GM19025 (cell line): ENCODE measurements around the gene FUT7.

Experiments
- ATAC-seq: cut with Tn5 transposase; IDR thresholded peaks from one replicate; pipeline ENCODE4 v1.9.1; 2021; ENCODE audit warnings: mild to moderate bottlenecking, low read depth, moderate library complexity; ENCODE audit not compliant: unreplicated experiment

The FUT7 gene

DNA sequence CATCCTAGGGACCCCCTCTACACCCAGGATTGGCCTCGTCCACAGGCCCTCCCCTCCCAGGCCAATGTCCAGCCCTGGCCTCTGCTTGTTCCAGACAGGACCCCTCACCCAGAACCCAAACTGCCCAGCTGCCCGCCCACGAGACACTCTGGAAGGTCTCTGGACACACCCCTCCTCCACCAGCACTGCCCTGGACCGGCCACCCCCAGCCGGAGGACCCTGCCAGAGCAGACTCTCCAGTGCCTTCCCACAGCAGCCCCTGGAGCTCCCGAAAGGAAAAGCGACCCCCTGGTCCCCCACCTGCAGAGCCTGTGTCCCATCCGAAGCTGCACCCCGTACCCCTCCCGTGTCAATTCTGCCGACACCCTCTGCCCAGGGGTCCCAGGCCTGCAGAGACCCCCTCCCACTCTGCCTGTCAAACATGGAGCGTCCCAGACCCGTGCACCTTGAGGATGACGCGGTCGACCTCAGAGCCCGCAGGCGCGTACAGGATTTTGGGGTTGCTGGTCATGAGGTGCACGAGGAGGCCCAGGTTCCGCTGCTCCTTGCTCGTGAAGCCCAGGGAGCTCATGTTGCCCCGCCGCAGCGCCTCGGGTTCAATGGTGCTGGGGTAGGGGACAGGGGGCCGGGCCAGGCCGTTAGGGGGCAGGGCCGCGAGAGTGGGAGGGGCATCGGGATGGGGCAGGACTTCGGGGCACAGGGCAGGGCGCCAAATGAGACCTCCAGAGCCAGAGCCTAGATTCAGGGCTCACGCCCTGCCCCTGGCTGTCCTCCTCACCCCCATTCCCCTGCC, 11.8 kb downstream of the FUT7 start:
- ATAC-seq = no peak

DNA sequence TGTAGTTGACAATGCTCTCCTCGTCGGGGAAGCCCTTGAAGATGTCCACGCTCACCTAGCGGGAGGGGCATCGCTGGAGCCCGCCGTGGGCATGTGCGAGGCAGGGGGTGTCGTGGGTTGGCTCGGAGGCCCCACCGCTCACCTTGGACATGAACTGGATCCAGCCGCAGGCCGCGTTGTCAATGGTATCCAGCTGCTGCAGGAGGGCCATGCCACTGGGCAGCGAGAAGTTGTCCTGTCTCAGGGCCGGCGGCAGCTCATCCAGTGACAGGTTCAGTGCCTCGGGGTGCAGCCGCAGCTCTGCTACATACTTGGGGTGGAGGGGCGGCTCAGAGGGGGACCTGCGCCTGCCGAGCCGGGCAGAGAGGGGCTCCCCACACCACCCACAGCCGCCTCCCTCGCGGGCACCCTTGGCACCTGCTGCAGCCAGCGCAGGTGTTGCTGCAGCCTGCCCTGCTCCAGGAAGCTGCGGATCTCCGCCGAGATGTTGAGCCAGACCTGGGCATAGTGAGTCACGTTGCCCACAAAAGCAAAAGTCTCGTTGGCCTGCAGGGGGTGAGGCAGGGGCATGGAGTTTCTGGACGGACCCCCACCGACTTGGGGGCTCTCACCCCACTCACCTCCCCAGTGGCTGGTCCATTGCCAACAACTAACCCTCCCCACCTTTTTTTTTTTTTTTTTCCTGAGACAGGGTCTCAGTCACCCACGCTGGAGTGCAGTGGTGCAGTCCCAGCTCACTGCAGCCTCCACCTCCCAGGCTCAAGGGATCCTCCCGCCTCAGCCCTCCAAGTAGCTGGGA, 12.9 kb downstream of the FUT7 start:
- ATAC-seq = no peak

DNA sequence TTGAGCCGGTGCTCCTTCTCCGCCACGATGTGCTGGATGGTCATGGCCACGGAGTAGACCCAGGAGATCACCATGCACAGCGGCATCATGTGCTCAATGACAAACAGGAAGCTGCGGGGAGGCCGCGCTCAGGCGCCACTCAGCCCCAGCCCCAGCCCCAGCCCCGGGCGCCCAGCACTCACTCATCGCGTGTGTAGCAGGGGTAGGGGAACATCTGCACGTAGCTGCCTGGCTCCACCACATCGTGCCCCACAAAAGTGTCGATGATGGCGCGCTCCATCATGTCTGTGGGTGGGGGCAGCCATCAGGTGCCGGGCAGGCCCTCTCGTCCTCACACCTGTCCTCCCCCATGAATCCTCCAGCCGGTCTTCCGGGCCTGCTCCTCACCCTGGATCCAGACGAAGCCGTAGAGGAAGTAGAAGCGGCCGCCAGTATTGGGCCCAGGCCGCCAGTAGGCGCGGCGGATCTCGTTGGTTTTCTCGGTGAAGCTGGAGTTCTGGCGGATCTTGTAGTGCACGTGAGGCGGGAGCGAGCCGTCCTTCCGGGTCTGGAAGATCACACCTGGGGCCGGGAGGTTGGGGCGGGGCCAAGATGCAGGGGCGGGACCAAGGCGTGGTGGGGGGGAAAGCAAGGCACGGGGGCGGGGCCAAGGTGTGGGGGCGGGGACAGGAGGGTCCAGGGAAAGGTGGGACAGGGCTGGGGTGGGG, 13.9 kb downstream of the FUT7 start:
- ATAC-seq = no peak

DNA sequence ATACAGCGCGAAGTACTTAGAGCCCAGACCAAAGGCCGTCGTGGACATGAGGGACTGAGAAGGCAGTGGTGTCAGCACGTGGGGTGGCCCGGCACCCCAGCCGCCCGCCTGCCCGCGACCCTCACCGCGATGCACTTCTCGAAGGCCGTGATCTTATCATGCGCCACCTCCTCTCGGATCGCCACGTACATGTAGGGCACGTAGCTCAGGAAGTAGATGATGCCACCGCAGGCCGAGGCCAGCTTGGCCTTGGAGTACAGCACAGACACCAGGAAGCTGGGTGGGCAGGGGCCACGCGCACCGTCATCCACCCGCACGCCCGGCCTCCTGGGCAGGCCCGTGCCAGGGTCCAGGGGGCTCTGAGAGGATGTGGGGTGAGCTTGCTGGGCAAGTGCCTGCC, 14.8 kb downstream of the FUT7 start:
- no peak for ATAC-seq

DNA sequence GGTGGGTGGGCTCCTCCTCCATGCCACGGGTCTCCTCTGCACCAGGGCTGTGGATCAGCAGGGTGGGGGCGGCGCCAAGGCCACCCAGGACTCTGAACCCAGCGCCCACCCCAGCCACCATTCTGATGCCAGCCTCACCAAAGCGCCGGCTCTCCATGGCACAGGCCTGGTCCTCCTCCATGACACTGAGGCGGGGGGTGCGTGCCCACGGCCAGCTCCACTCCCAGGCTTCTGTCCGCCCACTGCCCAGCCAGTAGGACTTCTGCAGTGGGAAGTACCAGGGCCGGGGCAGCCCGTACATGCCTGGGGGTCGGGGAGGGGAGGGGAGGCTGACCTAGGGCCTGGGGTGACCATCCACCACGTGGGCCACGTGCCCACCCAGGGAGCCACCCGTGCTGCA, 15.5 kb downstream of the FUT7 start:
- no peak for ATAC-seq

DNA sequence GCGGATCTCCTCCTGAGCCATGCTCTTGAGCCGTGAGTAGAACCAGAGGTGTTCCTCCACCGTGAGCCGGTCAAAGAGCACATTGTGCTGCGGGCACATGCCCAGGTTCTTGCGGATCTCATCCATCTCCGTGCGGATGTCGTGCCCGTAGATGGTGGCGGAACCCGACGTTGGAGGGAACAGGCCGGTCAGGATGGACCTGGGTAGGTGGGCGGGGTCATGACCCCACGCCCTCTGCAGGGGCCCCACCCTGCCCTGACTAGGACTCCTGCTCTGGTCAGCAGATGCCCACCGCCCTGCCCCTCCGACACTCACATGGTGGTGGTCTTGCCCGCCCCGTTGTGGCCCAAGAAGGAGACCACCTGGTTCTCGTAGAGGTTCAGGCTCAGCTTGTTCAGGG, 15.9 kb downstream of the FUT7 start:
- no peak for ATAC-seq

DNA sequence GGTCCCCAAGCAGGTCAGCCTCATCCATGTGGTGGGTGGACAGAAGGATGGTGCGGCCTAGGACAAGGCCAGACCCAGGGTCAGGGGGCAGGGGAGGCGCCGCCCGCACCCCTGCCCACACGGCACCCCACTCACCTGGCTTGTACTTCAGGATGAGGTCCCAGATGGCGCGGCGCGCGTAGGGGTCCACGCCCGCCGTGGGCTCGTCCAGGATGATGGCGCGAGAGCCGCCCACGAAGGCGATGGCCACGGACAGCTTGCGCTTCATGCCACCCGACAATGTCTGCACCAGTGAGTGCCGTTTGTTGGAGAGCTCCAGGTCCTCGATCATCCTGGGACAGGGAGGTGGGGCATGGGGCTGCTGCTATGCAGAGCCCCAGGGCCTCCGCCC, 16.4 kb downstream of the FUT7 start:
- no peak for ATAC-seq

DNA sequence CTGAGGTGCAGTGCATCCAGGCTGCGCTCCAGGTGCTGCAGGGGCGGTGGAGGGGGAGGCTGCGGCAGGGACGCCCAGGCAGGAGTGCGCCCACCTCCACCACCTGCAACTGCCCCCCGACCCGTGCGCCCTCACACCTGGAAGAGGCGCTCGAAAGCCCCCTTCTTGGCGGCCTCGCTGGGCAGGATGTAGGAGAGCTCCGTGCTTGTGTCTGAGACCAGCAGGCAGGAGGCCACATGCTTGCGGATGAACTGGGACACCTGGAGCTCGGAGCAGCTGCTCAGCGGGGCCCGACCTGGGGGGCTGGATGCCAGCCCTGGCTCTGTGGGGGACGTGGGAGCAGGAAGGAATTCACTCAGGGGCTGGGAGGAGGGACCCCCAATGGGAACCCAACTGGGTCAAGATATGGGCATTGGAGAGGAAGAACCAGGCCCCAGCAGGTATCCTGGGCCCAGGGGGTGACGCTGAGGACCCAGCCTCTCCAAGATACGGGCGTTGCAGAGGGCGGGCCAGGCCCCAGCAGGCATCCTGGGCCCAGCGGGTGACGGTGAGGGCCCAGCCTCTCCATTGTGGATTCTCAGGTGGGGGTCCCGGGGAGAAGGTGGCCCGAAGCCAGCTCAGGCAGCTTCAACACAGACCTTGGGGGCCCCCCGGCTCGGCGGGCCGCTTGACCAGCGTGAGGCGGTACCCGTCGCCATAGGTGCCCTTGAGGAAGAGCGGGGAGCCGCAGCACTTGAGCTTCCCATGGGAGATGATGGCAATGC, 16.9 kb downstream of the FUT7 start:
- no peak for ATAC-seq

DNA sequence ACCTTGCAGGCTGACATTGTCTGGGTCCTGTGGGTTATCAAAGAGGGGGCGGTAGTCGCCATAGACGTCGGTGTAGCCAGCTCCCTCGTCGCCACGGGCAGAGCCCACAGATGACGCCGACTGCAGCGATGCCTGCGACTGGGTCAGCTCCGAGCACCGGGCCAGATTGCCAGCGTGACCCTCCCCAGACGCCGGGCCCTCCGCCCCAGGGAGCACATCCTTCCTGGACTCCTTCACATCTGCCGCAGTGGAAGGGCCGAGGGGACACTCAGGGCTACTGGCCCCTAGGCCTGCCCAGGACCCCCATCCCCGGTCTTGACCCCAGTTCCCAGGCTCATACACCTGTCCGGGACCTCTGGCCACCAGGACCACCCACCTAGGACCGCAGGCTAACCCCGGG, 17.7 kb downstream of the FUT7 start:
- no peak for ATAC-seq

DNA sequence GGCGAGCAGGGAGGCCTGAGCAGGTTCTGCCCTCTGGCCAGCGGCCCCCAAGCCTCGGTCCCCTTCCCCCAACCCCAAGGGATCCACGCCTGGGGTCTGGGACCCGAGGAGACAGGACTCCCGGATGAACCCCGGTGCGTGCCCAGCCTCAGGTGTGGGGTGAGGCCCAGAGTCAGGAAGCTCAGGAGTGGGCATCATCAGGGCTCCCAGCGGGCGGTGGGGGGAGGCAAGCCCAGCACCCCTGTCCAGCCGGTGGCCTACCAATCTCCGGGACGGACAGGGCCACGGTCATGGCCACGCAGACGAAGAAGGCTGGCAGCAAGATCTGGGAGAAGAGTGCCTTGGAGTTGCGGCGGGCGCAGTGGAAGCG, 18.3 kb downstream of the FUT7 start:
- ATAC-seq = no peak

DNA sequence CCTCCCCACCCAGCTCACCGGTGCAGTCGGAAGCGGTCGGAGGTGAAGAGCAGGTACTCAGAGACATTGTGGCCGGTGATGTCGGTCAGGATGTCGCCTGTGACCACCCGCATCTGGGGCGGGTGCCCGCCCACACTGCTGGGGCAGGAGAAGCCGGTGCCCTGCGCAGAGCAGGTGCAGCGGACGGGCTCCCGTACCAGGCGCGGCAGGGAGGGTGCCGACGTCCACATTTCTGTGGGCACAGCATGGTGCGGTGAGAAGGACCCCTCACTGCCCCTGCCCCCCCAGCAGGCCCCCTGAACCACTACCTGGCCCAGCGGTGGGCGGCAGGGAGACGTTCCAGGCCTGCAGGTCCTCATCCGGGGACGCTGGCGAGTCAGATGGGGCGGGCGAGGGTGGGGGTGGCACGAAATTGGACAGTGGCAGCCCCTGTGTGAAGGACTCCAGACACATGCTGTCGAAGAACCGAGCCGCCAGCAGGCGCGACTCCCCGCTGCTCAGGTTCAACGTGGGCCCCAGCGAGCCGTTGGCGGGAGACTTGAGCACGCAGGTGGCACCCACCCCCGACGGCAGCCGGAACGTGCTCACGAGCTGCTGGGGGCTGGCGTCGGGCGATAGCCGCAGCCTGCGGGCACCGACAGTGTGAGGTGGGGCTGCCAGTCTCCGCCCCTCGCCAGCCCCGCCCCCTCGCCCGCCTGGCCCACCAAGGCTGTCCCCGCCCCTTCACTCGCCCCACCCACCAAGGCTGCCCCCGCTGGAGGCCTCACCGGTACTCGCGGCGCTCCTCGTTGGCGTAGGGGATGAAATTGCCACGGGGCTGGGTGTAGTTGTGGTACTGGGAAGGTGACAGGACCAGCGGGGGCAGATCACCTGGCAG, 19.0 kb downstream of the FUT7 start:
- ATAC-seq = no peak

DNA sequence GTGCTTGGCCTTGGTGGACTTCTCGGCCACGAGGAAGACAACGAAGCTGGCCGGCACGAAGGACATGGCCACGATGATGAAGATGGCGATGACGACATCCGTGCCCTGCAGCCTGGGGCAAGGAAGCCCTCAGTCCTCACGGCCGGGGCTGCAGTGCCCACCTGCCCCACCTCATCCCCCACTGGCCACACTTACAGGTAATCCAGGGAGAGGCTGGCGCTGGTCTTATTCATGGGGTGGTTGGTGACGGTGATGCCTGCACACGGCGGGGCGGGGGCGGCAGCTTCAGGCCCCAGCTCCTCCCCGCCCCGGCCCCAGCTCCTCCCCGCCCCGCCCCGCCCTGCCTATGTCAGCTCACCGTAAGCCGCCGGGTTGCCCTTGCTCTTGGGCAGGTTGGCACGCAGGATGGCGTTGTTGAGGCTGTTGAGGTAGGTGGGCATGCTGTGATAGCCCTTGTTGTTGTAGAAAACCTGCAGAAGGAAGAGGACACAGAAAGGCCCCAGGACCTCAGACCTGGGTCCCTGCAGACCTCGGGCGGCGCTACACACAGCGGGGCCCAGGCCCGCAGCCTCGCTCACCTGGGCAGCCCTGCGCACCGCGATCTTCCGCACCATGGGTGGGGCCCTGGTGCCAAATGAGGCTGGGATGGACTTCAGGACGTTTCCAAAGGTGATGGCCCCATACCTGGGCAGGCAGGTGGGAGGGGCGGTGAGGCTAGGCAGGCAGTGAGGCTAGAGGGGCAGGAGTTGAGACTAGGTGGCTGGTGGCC, 19.8 kb downstream of the FUT7 start:
- no peak for ATAC-seq

DNA sequence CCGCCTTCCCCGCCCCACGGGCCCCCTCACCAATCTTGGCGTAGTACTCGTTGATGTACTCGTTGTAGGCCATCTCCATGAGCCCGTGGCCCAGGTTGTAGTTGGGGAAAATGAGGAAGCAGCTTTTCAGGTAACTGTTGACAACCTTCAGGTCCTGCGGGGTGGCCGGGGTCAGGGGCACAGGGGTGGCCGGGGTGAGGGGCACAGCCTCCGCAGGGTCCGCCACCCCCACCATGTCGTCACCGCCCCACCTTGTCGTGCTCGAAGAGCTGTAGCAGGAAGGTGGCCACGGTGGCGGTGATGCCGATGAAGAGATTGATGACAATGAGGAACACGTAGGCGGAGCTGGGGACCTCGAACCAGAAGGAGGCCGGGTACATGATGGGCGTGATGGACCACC, 20.7 kb downstream of the FUT7 start:
- ATAC-seq = no peak

DNA sequence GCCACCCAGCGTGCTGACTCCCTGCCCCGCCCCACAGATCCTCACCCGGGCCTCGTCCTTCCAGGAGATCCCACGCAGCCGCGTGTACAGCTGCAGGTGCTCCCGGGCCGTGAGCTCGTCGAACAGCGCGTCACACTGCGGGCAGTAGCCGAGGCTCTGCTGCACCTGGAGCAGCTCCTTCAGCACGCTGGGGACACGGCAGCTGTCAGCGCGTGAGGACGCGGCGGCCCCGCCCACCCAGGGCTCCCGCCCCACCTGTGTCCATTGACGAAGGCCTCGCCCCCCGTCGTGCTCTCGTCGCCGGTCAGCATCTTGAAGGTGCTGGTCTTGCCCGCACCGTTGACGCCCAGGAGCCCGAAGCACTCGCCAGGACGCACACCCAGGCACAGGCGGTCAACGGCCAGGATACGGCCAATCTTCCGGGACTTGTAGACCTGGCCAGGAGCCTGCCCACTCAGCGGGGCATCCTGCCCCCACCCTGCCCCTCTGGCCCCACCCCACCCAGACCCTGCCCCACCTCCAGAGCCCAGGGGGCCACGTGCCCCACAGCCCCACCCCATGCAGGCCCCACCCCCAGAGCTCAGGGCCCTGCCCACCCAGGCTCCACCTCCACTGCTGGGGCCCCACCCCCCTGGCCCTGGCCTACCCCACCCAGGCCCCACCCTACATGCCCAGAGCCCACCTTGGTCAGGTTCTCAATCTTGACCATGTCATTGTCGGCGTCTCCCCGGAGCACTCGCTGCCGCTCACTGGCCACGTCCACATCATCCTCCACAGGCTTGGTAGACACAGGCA, 21.8 kb downstream of the FUT7 start:
- ATAC-seq = no peak

DNA sequence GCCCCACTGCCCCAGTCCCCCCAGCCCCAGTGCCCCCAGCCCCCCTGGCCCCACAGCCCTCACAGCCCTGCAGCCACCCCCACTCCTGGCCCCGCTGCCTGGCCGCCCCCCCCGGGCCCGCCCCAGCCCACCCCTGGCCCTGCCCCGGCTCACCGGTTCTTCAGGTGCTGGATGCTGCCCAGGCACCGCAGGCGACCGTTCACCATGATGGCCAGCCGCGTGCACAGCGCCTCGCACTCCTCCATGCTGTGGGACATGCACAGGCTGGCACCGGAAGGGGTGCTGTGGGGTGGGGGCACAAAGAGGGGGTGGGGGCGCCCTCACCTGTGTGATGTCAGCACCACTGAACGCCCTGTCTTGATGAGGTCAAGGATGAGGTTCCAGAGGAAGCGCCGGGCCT, 22.7 kb downstream of the FUT7 start:
- no peak for ATAC-seq

DNA sequence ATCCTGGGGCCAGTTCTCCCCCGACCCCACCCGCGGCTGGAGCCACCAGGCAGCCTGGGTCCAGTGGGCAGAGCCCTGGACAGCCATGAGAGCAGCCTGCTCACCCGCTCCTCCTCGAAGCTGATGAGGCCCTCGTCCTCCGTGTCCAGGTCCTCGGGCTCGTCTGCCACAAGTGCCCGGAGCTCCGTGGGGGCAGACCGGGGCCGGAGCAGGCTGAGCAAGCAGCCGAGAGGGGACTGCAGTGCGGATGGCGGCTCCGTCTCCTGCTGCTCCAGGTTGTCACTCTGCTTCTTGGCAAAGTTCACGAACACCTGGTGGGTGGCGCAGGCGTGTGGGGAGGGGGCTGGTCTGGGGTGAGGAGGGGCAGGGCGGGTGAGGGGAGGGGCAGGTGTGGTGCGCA, 23.6 kb downstream of the FUT7 start:
- no peak for ATAC-seq

DNA sequence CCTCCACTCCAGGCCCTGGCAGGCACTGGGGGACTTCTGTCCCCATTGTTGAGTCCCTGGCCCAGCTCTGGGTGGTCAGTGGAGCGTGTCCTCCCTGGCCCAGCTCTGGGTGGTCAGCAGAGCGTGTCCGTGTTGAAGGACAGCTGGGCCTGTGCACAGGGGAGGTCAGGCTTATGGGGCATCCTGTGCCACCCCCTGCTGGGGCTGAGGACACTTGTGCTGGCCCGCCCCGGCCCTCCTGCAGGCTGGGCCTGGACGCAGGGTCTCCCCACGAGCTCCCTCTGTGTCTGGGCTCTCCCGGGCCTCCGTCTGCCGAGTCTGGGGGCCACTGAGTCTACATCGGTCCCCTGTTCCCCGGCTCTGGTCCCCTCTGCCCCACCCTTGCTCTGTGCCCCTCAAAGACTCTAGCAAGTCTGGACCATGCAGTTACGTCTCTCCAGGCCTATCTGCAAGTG, 24.0 kb downstream of the FUT7 start:
- no peak for ATAC-seq

DNA sequence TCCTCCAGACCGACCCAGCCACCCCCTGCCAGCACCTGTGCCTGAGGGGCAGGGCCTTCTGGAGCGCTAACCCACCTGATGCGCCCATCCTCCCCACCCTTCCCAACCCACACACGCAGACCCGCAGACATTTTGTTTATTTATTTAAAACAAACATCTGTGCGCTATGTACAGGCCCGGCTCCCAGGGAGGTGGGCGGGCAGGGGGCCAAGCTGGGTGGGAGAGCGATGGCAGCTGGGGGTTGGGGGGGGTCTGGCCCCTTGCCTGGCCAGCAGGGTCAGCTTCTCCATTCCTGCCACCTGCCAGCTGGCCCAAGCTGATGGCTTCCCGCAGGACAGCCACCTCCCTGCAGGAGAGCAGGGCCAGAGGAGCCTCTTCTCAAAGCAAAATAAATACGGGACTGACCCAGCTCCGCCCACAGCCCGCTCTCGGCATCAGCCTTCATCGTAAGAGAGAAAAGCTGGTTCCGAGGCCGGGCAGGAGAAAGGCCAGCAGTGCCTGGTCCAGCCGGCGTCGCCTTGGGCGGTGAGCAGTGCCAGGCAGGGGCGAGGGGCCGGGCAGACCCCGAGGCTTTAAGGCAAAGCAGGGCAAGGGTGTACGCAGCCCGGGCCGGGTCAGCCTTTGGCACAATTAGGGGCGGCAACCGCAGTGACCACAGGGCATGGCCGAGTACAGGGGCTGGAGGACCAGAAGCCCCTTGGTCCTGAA, 24.6 kb downstream of the FUT7 start:
- no peak for ATAC-seq
